ENCODE data around the gene LILRA2.
"Not testable (repeated sequence)": the region's sequence is repeated elsewhere in the genome, so short reads cannot be mapped to it uniquely, and the experiment has no call there.

Gene LILRA2

DNA sequence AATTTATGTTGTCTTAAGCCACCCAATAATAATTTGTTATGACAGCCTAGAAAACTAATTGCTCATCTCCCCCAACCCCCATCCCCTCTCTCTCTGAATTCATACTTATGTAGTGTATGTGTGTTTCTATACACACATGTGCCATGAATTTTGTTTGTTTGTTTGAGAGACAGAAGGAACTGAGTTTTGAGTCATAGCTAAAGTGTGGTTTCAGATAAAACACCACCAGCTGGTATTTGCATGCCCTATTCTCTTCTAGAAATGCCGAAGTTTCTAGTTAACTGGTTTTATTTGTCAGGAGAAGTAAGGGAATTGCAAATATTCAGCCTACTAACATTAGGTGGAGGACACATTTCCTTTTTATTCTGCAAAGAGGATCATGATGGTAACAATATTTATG lies 17.4 kb upstream of the LILRA2 start:
- in situ Hi-C loops (cut with HindIII; ENCODE audit: low pct_ligation_motif_present, low sequenced_read_pairs): no loop called here
- no peaks in the 10 kb centered on the region for H3K36me3 ChIP-seq (replicated peaks)
- no peaks in the 10 kb centered on the region for H3K27me3 ChIP-seq (replicated peaks)
- no peak overlapping the region for H3K4me3 ChIP-seq (ENCODE audit: low read depth, low read length)
- no peak overlapping the region for H3K27ac ChIP-seq
- no peak for DNase-seq
- TF ChIP-seq, protein P1, sequence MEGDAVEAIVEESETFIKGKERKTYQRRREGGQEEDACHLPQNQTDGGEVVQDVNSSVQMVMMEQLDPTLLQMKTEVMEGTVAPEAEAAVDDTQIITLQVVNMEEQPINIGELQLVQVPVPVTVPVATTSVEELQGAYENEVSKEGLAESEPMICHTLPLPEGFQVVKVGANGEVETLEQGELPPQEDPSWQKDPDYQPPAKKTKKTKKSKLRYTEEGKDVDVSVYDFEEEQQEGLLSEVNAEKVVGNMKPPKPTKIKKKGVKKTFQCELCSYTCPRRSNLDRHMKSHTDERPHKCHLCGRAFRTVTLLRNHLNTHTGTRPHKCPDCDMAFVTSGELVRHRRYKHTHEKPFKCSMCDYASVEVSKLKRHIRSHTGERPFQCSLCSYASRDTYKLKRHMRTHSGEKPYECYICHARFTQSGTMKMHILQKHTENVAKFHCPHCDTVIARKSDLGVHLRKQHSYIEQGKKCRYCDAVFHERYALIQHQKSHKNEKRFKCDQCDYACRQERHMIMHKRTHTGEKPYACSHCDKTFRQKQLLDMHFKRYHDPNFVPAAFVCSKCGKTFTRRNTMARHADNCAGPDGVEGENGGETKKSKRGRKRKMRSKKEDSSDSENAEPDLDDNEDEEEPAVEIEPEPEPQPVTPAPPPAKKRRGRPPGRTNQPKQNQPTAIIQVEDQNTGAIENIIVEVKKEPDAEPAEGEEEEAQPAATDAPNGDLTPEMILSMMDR (IDR thresholded peaks at IDR 0.05; ENCODE audit: low read depth, low read length, missing control alignments): no peak

DNA sequence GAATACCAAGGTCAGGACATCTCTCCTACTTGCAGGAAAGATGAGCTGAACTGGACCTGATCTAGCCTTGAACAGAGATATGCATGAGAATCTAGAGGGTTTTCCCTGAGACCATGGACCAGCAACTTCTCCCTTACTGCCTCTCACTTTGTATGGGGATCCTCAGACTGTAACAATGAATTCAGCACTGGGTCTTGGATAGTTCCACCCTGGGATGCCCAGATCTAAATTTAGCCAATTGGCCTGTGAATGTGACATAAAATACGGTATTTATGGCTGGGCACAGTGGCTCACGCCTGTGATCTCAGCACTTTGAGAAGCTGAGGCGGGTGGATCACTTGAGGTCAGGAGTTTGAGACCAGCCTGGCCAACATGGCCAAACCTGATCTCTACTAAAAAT lies 15.3 kb upstream of the LILRA2 start:
- in situ Hi-C loops (cut with HindIII; ENCODE audit: low pct_ligation_motif_present, low sequenced_read_pairs): no loop called here
- Histone ChIP-seq H3K36me3 (replicated peaks) (no peaks in the 10 kb centered on the region), H3K27me3 (replicated peaks) (no peaks in the 10 kb centered on the region), H3K27ac (no peak overlapping the region), H3K4me3 (ENCODE audit: low read depth, low read length) (no peak overlapping the region)
- no peak for DNase-seq
- TF ChIP-seq, protein P1 (IDR thresholded peaks at IDR 0.05; ENCODE audit: low read depth, low read length, missing control alignments): no peak

GRCh38 chr19:54560881-54561385 lies 12.7 kb upstream of the LILRA2 start:
- no peak overlapping the region for H3K27ac ChIP-seq
- no peak overlapping the region for H3K4me3 ChIP-seq (ENCODE audit: low read depth, low read length)
- no peak for DNase-seq
- TF ChIP-seq, protein P1 (IDR thresholded peaks at IDR 0.05; ENCODE audit: low read depth, low read length, missing control alignments): no peak
- no peaks in the 10 kb centered on the region for H3K27me3 ChIP-seq (replicated peaks)
- in situ Hi-C loops (cut with HindIII; ENCODE audit: low pct_ligation_motif_present, low sequenced_read_pairs): no loop called here
- no peaks in the 10 kb centered on the region for H3K36me3 ChIP-seq (replicated peaks)

GRCh38 chr19:54561840-54562239 lies 11.8 kb upstream of the LILRA2 start:
- H3K27ac ChIP-seq: no peak overlapping the region
- no peak for DNase-seq
- TF ChIP-seq, protein P1 (IDR thresholded peaks at IDR 0.05; ENCODE audit: low read depth, low read length, missing control alignments): no peak
- H3K4me3 ChIP-seq (ENCODE audit: low read depth, low read length): no peak overlapping the region
- no peaks in the 10 kb centered on the region for H3K36me3 ChIP-seq (replicated peaks)
- in situ Hi-C loops (cut with HindIII; ENCODE audit: low pct_ligation_motif_present, low sequenced_read_pairs): no loop called here
- H3K27me3 ChIP-seq (replicated peaks): no peaks in the 10 kb centered on the region

- H3K27ac ChIP-seq; H3K36me3 ChIP-seq (replicated peaks); H3K27me3 ChIP-seq (replicated peaks); in situ Hi-C loops (cut with HindIII; ENCODE audit: low pct_ligation_motif_present, low sequenced_read_pairs); DNase-seq; H3K4me3 ChIP-seq (ENCODE audit: low read depth, low read length): not testable (repeated sequence)
Observed at GRCh38 chr19:54563206-54563605, 10.4 kb upstream of the LILRA2 start.

- TF ChIP-seq, protein P1 (IDR thresholded peaks at IDR 0.05; ENCODE audit: low read depth, low read length, missing control alignments): no peak
- no peak overlapping the region for H3K27ac ChIP-seq
- no peak overlapping the region for H3K4me3 ChIP-seq (ENCODE audit: low read depth, low read length)
- no peaks in the 10 kb centered on the region for H3K36me3 ChIP-seq (replicated peaks)
- in situ Hi-C loops (cut with HindIII; ENCODE audit: low pct_ligation_motif_present, low sequenced_read_pairs): no loop called here
- no peaks in the 10 kb centered on the region for H3K27me3 ChIP-seq (replicated peaks)
- no peak for DNase-seq
Observed at GRCh38 chr19:54570316-54570715, 3.3 kb upstream of the LILRA2 start.

DNA sequence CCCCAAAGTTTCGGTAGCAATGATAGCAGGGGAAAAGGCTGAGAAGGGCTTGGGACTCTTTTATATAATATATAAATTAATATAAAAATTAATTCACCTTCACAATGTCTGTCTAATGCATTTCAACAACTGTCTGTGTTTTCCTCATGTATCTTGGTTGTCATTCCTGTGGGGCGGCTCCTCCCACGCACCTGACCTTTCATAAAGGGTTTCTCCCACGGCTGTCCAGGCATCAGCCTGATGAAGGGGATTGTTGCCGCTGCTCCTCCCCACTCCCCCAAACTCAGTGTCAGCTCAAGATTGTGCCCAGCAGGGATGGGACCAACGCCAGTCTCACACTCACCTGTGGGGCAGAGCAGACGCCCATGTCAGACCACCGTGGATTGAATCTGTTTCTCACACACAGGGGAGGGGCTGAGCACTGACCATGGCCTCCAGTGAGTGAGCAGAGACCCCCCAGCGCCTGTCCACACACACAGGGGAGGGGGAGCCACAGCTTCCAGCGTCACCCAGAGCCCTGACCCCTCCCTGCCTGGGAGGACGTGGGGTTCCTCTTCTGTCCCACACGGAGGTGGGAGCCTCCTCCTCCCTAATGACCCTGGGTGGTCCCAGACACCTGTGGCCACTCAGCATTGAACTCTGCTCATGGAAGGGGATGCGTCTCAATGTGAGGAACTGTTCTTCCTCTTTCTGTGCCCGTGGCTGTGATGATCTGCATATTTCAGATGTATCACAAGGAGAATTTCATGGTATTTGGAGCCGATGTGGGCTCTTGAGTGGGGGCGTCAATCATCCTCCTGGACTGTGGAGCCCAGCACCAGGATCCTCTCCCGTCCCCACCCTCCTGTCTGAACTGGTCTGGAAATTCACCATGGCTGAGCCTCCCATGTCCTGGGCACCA lies 1.6 kb upstream of the LILRA2 start:
- H3K27me3 ChIP-seq (replicated peaks); H3K27ac ChIP-seq; DNase-seq; H3K36me3 ChIP-seq (replicated peaks); in situ Hi-C loops (cut with HindIII; ENCODE audit: low pct_ligation_motif_present, low sequenced_read_pairs); H3K4me3 ChIP-seq (ENCODE audit: low read depth, low read length): not testable (repeated sequence)

Measured in brain microvascular endothelial cell (primary cell).